Smooth muscle cell (in vitro differentiated cells): ENCODE measurements around the gene LUC7L2. TPM values are rescaled to one million over a fixed set of nuclear protein-coding genes. Genes with fewer than 3 reads are reported as not detected.

Experiments
- DNase-seq: peaks from one replicate; lab custom pipeline; 2025; ENCODE audit not compliant: unreplicated experiment; lab: John Stamatoyannopoulos, UW
- H2AFZ ChIP-seq: fragments of 200-600 bp; sonication (generic); 2 replicates; pipeline ENCODE4 v1.6.0; 2016; ENCODE audit warnings: antibody characterized with exemption, low read depth, mild to moderate bottlenecking
- H3F3A ChIP-seq: fragments of 200-600 bp; sonication (generic); 2 replicates; pipeline ENCODE4 v1.6.0; 2017; ENCODE audit warnings: antibody characterized with exemption, low read depth
- H3K27ac ChIP-seq: fragments of 200-600 bp; sonication (generic); 2 replicates; pipeline ENCODE4 v1.5.1; 2016; ENCODE audit warnings: low read depth, mild to moderate bottlenecking
- H3K27me3 ChIP-seq: fragments of 200-600 bp; sonication (generic); 2 replicates; pipeline ENCODE4 v1.6.1; 2016; ENCODE audit warnings: low read depth, mild to moderate bottlenecking
- H3K36me3 ChIP-seq: fragments of 200-600 bp; sonication (generic); 2 replicates; pipeline ENCODE4 v1.5.1; 2016; ENCODE audit warnings: low read depth
- H3K4me1 ChIP-seq: fragments of 200-600 bp; sonication (generic); 2 replicates; pipeline ENCODE4 v1.5.1; 2016; ENCODE audit warnings: low read depth
- H3K4me2 ChIP-seq: fragments of 200-600 bp; sonication (generic); 2 replicates; pipeline ENCODE4 v1.6.0; 2016; ENCODE audit warnings: mild to moderate bottlenecking
- H3K4me3 ChIP-seq: fragments of 200-600 bp; sonication (generic); 2 replicates; pipeline ENCODE4 v1.5.1; 2016; ENCODE audit warnings: mild to moderate bottlenecking
- H3K79me2 ChIP-seq: fragments of 200-600 bp; sonication (generic); 2 replicates; pipeline ENCODE4 v1.6.0; 2016; ENCODE audit warnings: low read depth, mild to moderate bottlenecking
- H3K9ac ChIP-seq: fragments of 200-600 bp; sonication (generic); 2 replicates; pipeline ENCODE4 v1.6.0; 2016; ENCODE audit warnings: low read depth
- H3K9me3 ChIP-seq: fragments of 200-600 bp; sonication (generic); replicated peaks from 2 replicates; pipeline ENCODE4 v1.5.1; 2016; ENCODE audit warnings: low read depth
- H4K20me1 ChIP-seq: fragments of 200-600 bp; sonication (generic); 2 replicates; pipeline ENCODE4 v1.6.0; 2016; ENCODE audit warnings: low read depth
- CTCF ChIP-seq: fragments of 200-600 bp; sonication (generic); IDR thresholded peaks from 2 replicates; pipeline ENCODE4 v1.5.1; 2017; ENCODE audit warnings: borderline replicate concordance, mild to moderate bottlenecking, antibody characterized with exemption; ENCODE audit not compliant: insufficient read depth, poor library complexity, severe bottlenecking
- WGBS: methylation state at CpG from one replicate; pipeline ENCODE4 v1.1.7; 2016; ENCODE audit warnings: low lambda C conversion rate; 5-methylcytosine and 5-hydroxymethylcytosine counted together
- polyA plus RNA-seq: library from polyadenylated mRNA; unstranded; fragments of >200 nt; fragmentation: Nextera tagmentation; extraction: Ambion mirVana; gene quantifications from 2 replicates; pipeline ENCODE4 v1.2.1, GENCODE V29; 2016
- small RNA-seq: library from RNA; depleted of rRNA; stranded (forward); fragments of <200 nt; gene quantifications from one replicate; pipeline ENCODE3, GENCODE V24; 2014
- total RNA-seq: library from RNA; depleted of rRNA; stranded (reverse); fragments of >200 nt; gene quantifications from 2 replicates; pipeline ENCODE4 v1.2.3, GENCODE V29; 2014

Gene LUC7L2
- total and polyA plus RNA-seq, 2 experiments from 2014 or later = 60.0 to 70.5 TPM

DNA sequence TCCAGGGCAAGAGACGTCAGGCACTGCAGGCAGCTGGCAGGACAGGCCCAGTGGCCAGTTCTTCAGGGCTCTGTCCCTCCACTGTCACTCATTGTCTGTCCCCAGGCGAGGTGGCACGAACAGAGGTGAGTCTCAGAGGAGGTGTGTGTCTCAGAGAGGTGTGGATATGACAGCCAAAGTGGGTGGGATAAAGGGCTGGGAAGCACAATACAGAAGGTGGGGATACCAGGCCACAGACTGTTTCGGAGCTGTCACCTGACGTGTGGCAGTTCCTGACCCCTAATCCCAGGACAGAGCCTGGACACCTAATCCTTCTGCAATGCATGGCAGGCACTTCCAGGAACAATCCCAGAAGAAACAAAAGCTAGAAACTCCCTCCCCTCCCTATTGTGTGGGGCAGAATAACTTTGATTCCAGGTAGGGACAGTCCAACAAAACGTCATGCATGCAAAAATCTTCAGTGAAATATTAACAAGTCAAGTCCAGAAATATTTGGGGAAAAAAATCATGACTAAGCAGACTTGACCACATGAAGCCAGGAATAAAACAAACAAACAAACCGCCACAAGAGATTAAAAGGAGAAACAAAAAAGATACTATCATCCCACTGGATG lies 112.2 kb downstream of the LUC7L2 start:
- whole genome bisulfite sequencing = 60% methylated on average over 7 of the region's 7 CpGs
- H3K9me3 ChIP-seq = no peaks in the 10 kb centered on the region
- H3K4me2 ChIP-seq = peak overlapping the region; percentile 43
- TF ChIP-seq CTCF = no peak
- H3K9ac ChIP-seq = no peak overlapping the region
- H3K79me2 ChIP-seq = no peaks in the 10 kb centered on the region
- H3K27ac ChIP-seq = no peak overlapping the region
- H3K27me3 ChIP-seq = no peaks in the 10 kb centered on the region
- no peak overlapping the region for H2AFZ ChIP-seq
- DNase-seq = no peak
- H3K4me1 ChIP-seq = peaks cover 9% of the 10 kb centered on the region
- H3F3A ChIP-seq = no peaks in the 10 kb centered on the region
- H4K20me1 ChIP-seq = no peaks in the 10 kb centered on the region
- no peaks in the 10 kb centered on the region for H3K36me3 ChIP-seq
- no peak overlapping the region for H3K4me3 ChIP-seq

Small RNA genes within 50 kb of the gene (small RNA-seq; reads per million reads assigned to genes)
- gene RNU6-206P (not detected), gene RNU6-911P (not detected)

Other genes with a start within 250 kb of the LUC7L2 start
- 12.3 and 13.4 TPM in 2 replicates for gene UBN2, start 128.7 kb upstream of the LUC7L2 start, total RNA-seq
- 2.5 and 4.6 TPM in 2 replicates for gene UBN2, start 128.7 kb upstream of the LUC7L2 start, polyA plus RNA-seq
- gene FMC1, start 18.6 kb upstream of the LUC7L2 start, total RNA-seq = 3.0 and 4.8 TPM in 2 replicates
- gene FMC1, start 18.6 kb upstream of the LUC7L2 start, polyA plus RNA-seq = 12.4 and 16.1 TPM in 2 replicates
- gene KLRG2, start 123.8 kb downstream of the LUC7L2 start, total RNA-seq = not detected in 2 replicates
- 0.17 TPM in 1 of 2 replicates, not detected in the other for gene KLRG2, start 123.8 kb downstream of the LUC7L2 start, polyA plus RNA-seq
- gene CLEC2L, start 163.8 kb downstream of the LUC7L2 start, total RNA-seq = not detected in 2 replicates
- not detected in 2 replicates for gene CLEC2L, start 163.8 kb downstream of the LUC7L2 start, polyA plus RNA-seq